GM21786 (cell line): ENCODE results near the gene UBFD1.
"Not testable (repeated sequence)": the region's sequence is repeated elsewhere in the genome, so short reads cannot be mapped to it uniquely, and the experiment has no call there.

Experiments used
- ATAC-seq: cut with Tn5 transposase; IDR thresholded peaks from one replicate; pipeline ENCODE4 v1.9.1; 2021; ENCODE audit not compliant: unreplicated experiment

Gene UBFD1

GRCh38 chr16:23556881-23557778 lies at the start of gene UBFD1, which contains the start of gene EARS2:
TSS of gene UBFD1 (plus strand) at chr16:23557727. CDS start at chr16:23557743, 16 bp downstream.
TSS of gene EARS2 (minus strand) at chr16:23557350. CDS start at chr16:23557343, 7 bp downstream.
- ATAC-seq = peak; percentile 88

- ATAC-seq = no peak
Observed at GRCh38 chr16:23508589-23509440, 48.7 kb upstream of the UBFD1 start.

GRCh38 chr16:23509441-23509754 lies 48.1 kb upstream of the UBFD1 start:
- no peak for ATAC-seq

- ATAC-seq = no peak
Observed at GRCh38 chr16:23509782-23510163, 47.8 kb upstream of the UBFD1 start.

- peak; percentile 64 for ATAC-seq
Observed at GRCh38 chr16:23510164-23510914, 47.2 kb upstream of the UBFD1 start, which contains the start of gene GGA2. TSS of gene GGA2 (minus strand) at chr16:23510494. CDS start at chr16:23510411, 83 bp downstream.

- not testable (repeated sequence) for ATAC-seq
Observed at GRCh38 chr16:23510915-23511270, 46.6 kb upstream of the UBFD1 start.

GRCh38 chr16:23511731-23512130 lies 45.8 kb upstream of the UBFD1 start:
- ATAC-seq = no peak

- no peak for ATAC-seq
Observed at GRCh38 chr16:23512168-23512695, 45.3 kb upstream of the UBFD1 start.

GRCh38 chr16:23514381-23515152 lies 43.0 kb upstream of the UBFD1 start:
- ATAC-seq = no peak

- ATAC-seq = no peak
Observed at GRCh38 chr16:23515881-23516280, 41.6 kb upstream of the UBFD1 start.

- ATAC-seq = no peak
Observed at GRCh38 chr16:23516366-23517137, 41.0 kb upstream of the UBFD1 start.

GRCh38 chr16:23518435-23518891 lies 39.1 kb upstream of the UBFD1 start:
- peak; percentile 66 for ATAC-seq

GRCh38 chr16:23519282-23519681 lies 38.2 kb upstream of the UBFD1 start:
- ATAC-seq = no peak

- no peak for ATAC-seq
Observed at GRCh38 chr16:23520500-23520899, 37.0 kb upstream of the UBFD1 start.

- ATAC-seq = no peak
Observed at GRCh38 chr16:23521037-23521743, 36.3 kb upstream of the UBFD1 start.

- no peak for ATAC-seq
Observed at GRCh38 chr16:23521965-23522364, 35.6 kb upstream of the UBFD1 start.

- ATAC-seq = no peak
Observed at GRCh38 chr16:23523321-23523720, 34.2 kb upstream of the UBFD1 start.

GRCh38 chr16:23523876-23524385 lies 33.6 kb upstream of the UBFD1 start:
- no peak for ATAC-seq
